Loucy (cell line): ENCODE data around the gene FNDC3A.

Experiments used
- CTCF ChIP-seq: fragments of 200-600 bp; sonication (generic); conservative IDR thresholded peaks from 2 replicates; pipeline ENCODE4 v1.5.1; 2014; ENCODE audit warnings: mild to moderate bottlenecking, antibody characterized with exemption, low read length
- EZH2phosphoT487 ChIP-seq: fragments of 200-600 bp; IDR thresholded peaks from 2 replicates; pipeline ENCODE4 v1.6.1; 2018; ENCODE audit warnings: antibody characterized with exemption, mild to moderate bottlenecking, moderate library complexity, borderline replicate concordance

GRCh38 chr13:48928757-48929430 lies 46.8 kb upstream of the FNDC3A start:
- TF ChIP-seq CTCF (no peak), EZH2phosphoT487 (no peak)
